Panc1 (cell line): ENCODE data around the gene PTCD2. TPM values are rescaled to one million over a fixed set of nuclear protein-coding genes. Genes with fewer than 3 reads are reported as not detected.

Experiments used
- ATAC-seq: fragments of 200-7000 bp; cut with Tn5 transposase; 2 replicates; pipeline ENCODE4 v1.9.1; 2020; ENCODE audit warnings: mild to moderate bottlenecking, moderate library complexity
- BruUV-seq: library from RNA; stranded (reverse); fragments of 400-500 nt; replicated peaks from 2 replicates; lab custom pipeline; 2021; lab: Mats Ljungman, UMichigan
- CTCF ChIA-PET: fragments of 300-600 bp; sonication (Branson Sonifier 250); formaldehyde crosslinking; loops from one replicate; lab custom pipeline; 2022; ENCODE audit warnings: antibody characterized with exemption; lab: Charles Lee
- POLR2A ChIA-PET: fragments of 300-600 bp; sonication (Branson Sonifier 250); formaldehyde crosslinking; loops from one replicate; lab custom pipeline; 2022; ENCODE audit warnings: antibody characterized with exemption; lab: Charles Lee
- DNase-seq: peaks from one replicate; pipeline ENCODE4 v3.0.0-alpha.2; 2010; ENCODE audit warnings: low read depth, low spot score
- H3K27ac ChIP-seq: 2 replicates; pipeline ENCODE4 v1.5.1; 2011; ENCODE audit warnings: mild to moderate bottlenecking, low read length, inconsistent platforms
- H3K27me3 ChIP-seq: fragments of 200-500 bp; sonication (Bioruptor generic); 2 replicates; pipeline ENCODE4 v1.6.0; 2014; ENCODE audit warnings: low read length, inconsistent platforms; ENCODE audit not compliant: control insufficient read depth, insufficient read depth
- H3K36me3 ChIP-seq: fragments of 200-500 bp; sonication (Bioruptor generic); 2 replicates; pipeline ENCODE4 v1.5.1; 2014; ENCODE audit warnings: inconsistent platforms, mild to moderate bottlenecking, low read length, moderate library complexity; ENCODE audit not compliant: control insufficient read depth, insufficient read depth
- H3K4me1 ChIP-seq: 2 replicates; pipeline ENCODE4 v1.5.1; 2011; ENCODE audit warnings: inconsistent platforms, mild to moderate bottlenecking, low read length, moderate library complexity; ENCODE audit not compliant: control insufficient read depth, insufficient read depth
- H3K4me3 ChIP-seq, 2 experiments: 2 replicates each; pipeline ENCODE4 v1.5.1; 2011 to 2012; ENCODE audit warnings: low read depth in 2 of 2, low read length in 2 of 2, mild to moderate bottlenecking in 2 of 2, inconsistent platforms in 1 of 2, moderate library complexity in 1 of 2
- H3K9me3 ChIP-seq: fragments of 200-500 bp; sonication (Bioruptor generic); 2 replicates; pipeline ENCODE4 v1.5.1; 2014; ENCODE audit warnings: low read depth, mild to moderate bottlenecking, inconsistent platforms, low read length, moderate library complexity; ENCODE audit not compliant: control insufficient read depth, insufficient read depth
- POLR2AphosphoS5 ChIP-seq: IDR thresholded peaks from 2 replicates; pipeline ENCODE4 v1.6.1; 2012; ENCODE audit warnings: mild to moderate bottlenecking, low read depth, low read length, moderate library complexity
- SIN3A ChIP-seq: IDR thresholded peaks from 2 replicates; pipeline ENCODE4 v1.6.1; 2012; ENCODE audit warnings: low read depth, mild to moderate bottlenecking, low read length, moderate library complexity, borderline replicate concordance; ENCODE audit not compliant: insufficient read depth
- TCF7L2 ChIP-seq: IDR thresholded peaks from 2 replicates; pipeline ENCODE4 v1.6.1; 2011; ENCODE audit warnings: mild to moderate bottlenecking, low read depth, low read length, inconsistent platforms
- in situ Hi-C: cut with HindIII; loops from 2 replicates; pipeline ENCODE4 v1.10.0; 2016; ENCODE audit warnings: low sequenced_read_pairs, low pct_unique_long_range_greater_than_20kb
- intact Hi-C: fragments of 100-400 bp; cut with micrococcal nuclease; formaldehyde crosslinking; loops from one replicate; pipeline ENCODE4 v1.10.0; 2022; ENCODE audit not compliant: unreplicated experiment
- total RNA-seq: library from RNA; stranded (reverse); gene quantifications from one replicate; pipeline ENCODE4 v1.2.1, GENCODE V29; 2021; ENCODE audit not compliant: unreplicated experiment
- TF ChIP-seq, protein P1 (sequence below), 2 experiments: IDR thresholded peaks; 2 replicates each; pipeline ENCODE4 v1.6.1; 2011 to 2012; ENCODE audit warnings: low read depth in 2 of 2, control low read depth in 1 of 2, low read length in 1 of 2, mild to moderate bottlenecking in 1 of 2, moderate library complexity in 1 of 2; ENCODE audit not compliant: insufficient read depth in 1 of 2
- TF ChIP-seq, protein P2 (sequence below): fragments of 450-650 bp; IDR thresholded peaks from 2 replicates; pipeline ENCODE4 v1.5.1; 2017; ENCODE audit warnings: mild to moderate bottlenecking

Gene PTCD2
- total RNA-seq, 1 experiment from 2014 or later: 13.0 TPM

DNA sequence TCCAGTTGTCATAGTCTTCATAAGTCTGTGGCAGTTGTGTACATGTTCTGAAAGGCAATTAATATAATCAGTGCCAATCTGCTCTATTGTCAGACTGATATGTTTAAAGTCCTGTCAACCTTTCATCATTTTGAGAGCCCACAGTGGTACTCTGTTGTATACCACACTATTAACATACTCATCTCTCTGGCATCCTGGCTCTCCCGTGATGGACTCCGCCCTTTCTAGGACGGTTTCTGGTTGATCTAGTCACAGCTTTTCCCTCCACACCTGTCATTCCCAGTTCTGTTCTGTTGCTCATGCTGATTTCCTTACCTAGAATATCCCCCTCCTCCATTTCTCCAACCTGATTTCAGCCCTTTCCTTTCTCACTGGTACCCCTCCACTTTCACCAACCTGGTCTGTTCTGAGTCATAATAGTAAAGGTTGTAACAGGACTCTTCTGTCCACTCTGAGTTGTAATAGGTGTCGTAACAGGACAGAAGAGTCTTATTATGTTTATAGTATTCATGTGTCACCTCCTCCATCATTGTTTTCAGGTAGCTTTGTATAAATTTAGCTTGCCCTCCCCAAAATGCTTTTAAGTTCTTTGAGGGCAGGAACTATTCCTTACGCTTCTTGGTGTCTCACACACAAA lies 4.1 kb downstream of the PTCD2 start:
- BruUV-seq: no TSS peak
- Histone ChIP-seq H3K9me3 (no peaks in the 10 kb centered on the region), H3K4me1 (peaks cover 7% of the 10 kb centered on the region; the same call in 1 of the 2 replicates), H3K27me3 (no peaks in the 10 kb centered on the region), H3K4me3 (no peak overlapping the region), H3K36me3 (peaks cover 2% of the 10 kb centered on the region; the same call in 1 of the 2 replicates), H3K27ac (no peak overlapping the region)
- in situ Hi-C loops: no loop called here
- TF ChIP-seq, protein P1, sequence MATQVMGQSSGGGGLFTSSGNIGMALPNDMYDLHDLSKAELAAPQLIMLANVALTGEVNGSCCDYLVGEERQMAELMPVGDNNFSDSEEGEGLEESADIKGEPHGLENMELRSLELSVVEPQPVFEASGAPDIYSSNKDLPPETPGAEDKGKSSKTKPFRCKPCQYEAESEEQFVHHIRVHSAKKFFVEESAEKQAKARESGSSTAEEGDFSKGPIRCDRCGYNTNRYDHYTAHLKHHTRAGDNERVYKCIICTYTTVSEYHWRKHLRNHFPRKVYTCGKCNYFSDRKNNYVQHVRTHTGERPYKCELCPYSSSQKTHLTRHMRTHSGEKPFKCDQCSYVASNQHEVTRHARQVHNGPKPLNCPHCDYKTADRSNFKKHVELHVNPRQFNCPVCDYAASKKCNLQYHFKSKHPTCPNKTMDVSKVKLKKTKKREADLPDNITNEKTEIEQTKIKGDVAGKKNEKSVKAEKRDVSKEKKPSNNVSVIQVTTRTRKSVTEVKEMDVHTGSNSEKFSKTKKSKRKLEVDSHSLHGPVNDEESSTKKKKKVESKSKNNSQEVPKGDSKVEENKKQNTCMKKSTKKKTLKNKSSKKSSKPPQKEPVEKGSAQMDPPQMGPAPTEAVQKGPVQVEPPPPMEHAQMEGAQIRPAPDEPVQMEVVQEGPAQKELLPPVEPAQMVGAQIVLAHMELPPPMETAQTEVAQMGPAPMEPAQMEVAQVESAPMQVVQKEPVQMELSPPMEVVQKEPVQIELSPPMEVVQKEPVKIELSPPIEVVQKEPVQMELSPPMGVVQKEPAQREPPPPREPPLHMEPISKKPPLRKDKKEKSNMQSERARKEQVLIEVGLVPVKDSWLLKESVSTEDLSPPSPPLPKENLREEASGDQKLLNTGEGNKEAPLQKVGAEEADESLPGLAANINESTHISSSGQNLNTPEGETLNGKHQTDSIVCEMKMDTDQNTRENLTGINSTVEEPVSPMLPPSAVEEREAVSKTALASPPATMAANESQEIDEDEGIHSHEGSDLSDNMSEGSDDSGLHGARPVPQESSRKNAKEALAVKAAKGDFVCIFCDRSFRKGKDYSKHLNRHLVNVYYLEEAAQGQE (IDR thresholded peaks at IDR 0.05; ENCODE audit: insufficient read depth in 1 of 2, low read depth in 2 of 2, low read length in 1 of 2): no peak
- no peak for TF ChIP-seq SIN3A
- no peak for TF ChIP-seq TCF7L2
- no peak for TF ChIP-seq POLR2AphosphoS5
- TF ChIP-seq, protein P2, sequence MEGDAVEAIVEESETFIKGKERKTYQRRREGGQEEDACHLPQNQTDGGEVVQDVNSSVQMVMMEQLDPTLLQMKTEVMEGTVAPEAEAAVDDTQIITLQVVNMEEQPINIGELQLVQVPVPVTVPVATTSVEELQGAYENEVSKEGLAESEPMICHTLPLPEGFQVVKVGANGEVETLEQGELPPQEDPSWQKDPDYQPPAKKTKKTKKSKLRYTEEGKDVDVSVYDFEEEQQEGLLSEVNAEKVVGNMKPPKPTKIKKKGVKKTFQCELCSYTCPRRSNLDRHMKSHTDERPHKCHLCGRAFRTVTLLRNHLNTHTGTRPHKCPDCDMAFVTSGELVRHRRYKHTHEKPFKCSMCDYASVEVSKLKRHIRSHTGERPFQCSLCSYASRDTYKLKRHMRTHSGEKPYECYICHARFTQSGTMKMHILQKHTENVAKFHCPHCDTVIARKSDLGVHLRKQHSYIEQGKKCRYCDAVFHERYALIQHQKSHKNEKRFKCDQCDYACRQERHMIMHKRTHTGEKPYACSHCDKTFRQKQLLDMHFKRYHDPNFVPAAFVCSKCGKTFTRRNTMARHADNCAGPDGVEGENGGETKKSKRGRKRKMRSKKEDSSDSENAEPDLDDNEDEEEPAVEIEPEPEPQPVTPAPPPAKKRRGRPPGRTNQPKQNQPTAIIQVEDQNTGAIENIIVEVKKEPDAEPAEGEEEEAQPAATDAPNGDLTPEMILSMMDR: no peak
- POLR2A ChIA-PET: no interaction called here
- no peak for DNase-seq
- intact Hi-C loops: no loop called here
- ATAC-seq: no peak
- CTCF ChIA-PET: no interaction called here

DNA sequence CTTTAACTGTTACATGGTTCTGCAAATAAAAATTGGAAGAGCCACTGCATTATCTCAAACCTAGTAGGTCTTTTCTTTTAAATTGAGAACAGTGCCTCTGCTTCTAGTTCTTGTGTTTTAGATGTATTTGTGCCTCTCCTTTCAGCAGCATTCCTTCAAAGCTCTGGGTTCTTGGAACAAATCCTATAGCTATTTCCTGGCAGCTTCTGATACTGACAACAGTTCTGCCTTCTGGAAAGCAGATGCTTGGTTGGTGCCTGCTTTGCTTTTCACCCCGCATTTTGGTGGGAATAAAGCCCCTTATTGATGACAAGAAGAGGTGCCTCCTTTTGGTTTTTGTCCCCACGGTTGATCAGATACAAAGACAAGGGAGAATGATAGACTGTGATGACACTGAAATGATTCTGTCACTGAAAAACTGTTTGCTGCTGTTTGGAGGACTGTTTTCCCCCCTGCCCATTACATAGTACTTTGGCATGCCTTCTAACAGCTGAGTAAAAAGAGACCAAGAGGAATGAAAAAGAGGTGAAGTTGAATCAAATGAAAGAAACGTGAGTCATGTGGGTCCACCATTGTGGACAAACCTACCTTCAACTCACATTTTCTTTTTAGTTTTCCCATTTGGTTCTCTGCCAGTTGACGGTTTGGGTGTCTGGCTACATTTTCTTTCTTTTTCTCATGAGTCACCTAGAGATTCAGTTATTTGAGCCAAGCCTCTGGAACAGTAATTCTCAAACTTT lies 5.6 kb downstream of the PTCD2 start:
- no peak for ATAC-seq
- ChIA-PET POLR2A (no interaction called here), CTCF (no interaction called here)
- H3K27me3 ChIP-seq: no peaks in the 10 kb centered on the region
- TF ChIP-seq TCF7L2: no peak
- in situ Hi-C loops: no loop called here
- no peak for DNase-seq
- no peaks in the 10 kb centered on the region for H3K9me3 ChIP-seq
- H3K36me3 ChIP-seq: peaks cover 2% of the 10 kb centered on the region
- H3K4me3 ChIP-seq: no peak overlapping the region
- no TSS peak for BruUV-seq
- intact Hi-C loops: no loop called here
- H3K4me1 ChIP-seq: peaks cover 7% of the 10 kb centered on the region; the same call in 1 of the 2 replicates
- no peak overlapping the region for H3K27ac ChIP-seq

DNA sequence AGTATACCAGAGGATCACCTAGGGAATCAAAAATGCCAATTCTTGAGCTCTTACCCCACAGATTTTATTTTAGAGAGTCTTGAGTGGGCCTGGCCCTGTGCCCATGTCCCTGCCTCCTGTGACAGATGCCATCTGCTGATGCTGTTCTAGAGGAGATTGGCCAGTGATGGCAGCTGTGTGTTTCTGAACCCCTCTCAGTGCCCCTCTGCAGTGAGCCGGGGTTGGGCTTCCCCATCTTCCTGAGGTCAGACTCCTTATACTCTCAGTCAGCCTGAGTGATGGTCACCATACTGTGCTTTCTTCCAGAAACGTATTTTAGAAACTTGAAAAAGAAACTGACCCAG lies 6.1 kb downstream of the PTCD2 start:
- no peak for ATAC-seq

More for the DNA sequence above, 6.1 kb downstream of the PTCD2 start:
- BruUV-seq: no TSS peak
- TF ChIP-seq SIN3A (no peak), TCF7L2 (no peak)
- TF ChIP-seq, protein P2: no peak
- no peak overlapping the region for H3K27ac ChIP-seq
- H3K4me1 ChIP-seq: peaks cover 3% of the 10 kb centered on the region; the same call in 1 of the 2 replicates
- H3K27me3 ChIP-seq: no peaks in the 10 kb centered on the region
- intact Hi-C loops (no loop called here), in situ Hi-C loops (no loop called here)
- no peak for DNase-seq
- ChIA-PET CTCF (no interaction called here), POLR2A (no interaction called here)
- H3K36me3 ChIP-seq: peaks cover 2% of the 10 kb centered on the region
- H3K9me3 ChIP-seq: no peaks in the 10 kb centered on the region
- no peak overlapping the region for H3K4me3 ChIP-seq
